Transverse colon (tissue), 4 donors: ENCODE results near the gene APOE. TPM values are rescaled to one million over a fixed set of nuclear protein-coding genes. Genes with fewer than 3 reads are reported as not detected.

Source experiments
- DNase-seq: peaks from one replicate; pipeline ENCODE4 v3.0.0-alpha.2; 2019
- H3K27ac ChIP-seq, 4 donors: fragments of 200-600 bp; sonication (generic); 2 replicates each; pipeline ENCODE4 v1.5.1; 2016 to 2018; ENCODE audit warnings: inconsistent platforms in 4 of 4
- H3K27me3 ChIP-seq: fragments of 200-600 bp; sonication (generic); 2 replicates; pipeline ENCODE4 v1.5.1; 2017; ENCODE audit warnings: inconsistent platforms
- H3K36me3 ChIP-seq, 4 donors: fragments of 200-600 bp; sonication (generic); 2 replicates each; pipeline ENCODE4 v1.5.1; 2017 to 2019; ENCODE audit warnings: inconsistent platforms in 4 of 4
- H3K4me1 ChIP-seq, 4 donors: fragments of 200-600 bp; sonication (generic); 2 replicates each; pipeline ENCODE4 v1.5.1; 2017 to 2020; ENCODE audit warnings: inconsistent platforms in 4 of 4
- H3K4me3 ChIP-seq, 4 donors: fragments of 200-600 bp; sonication (generic); 1 replicate in 1 of 4; 2 replicates in 3 of 4; pipeline versions ENCODE4 v1.5.1 to v1.6.1; 2017 to 2019; ENCODE audit warnings: inconsistent platforms in 4 of 4
- H3K9me3 ChIP-seq, 2 donors: fragments of 200-600 bp; sonication (generic); 2 replicates each; pipeline ENCODE4 v1.5.1; 2017 to 2019; ENCODE audit warnings: inconsistent platforms in 2 of 2
- EP300 ChIP-seq: sonication (generic); formaldehyde crosslinking; IDR thresholded peaks from one replicate; pipeline ENCODE4 v1.6.1; 2017; ENCODE audit warnings: antibody characterized with exemption, low read depth
- POLR2A ChIP-seq: fragments of 450-650 bp; IDR thresholded peaks from one replicate; pipeline ENCODE4 v1.6.1; 2016; ENCODE audit warnings: antibody characterized with exemption, mild to moderate bottlenecking, moderate library complexity
- POLR2AphosphoS5 ChIP-seq, 3 donors: sonication (generic); formaldehyde crosslinking; IDR thresholded peaks; one replicate each; pipeline ENCODE4 v1.6.1; 2016; ENCODE audit warnings: antibody characterized with exemption in 3 of 3
- WGBS, 2 donors: methylation state at CpG; one replicate each; pipeline ENCODE4 v1.1.5; 2018; ENCODE audit warnings: low coverage in 1 of 2; 5-methylcytosine and 5-hydroxymethylcytosine counted together
- in situ Hi-C, 4 donors: fragments of 200-750 bp; cut with MboI; loops; one replicate each; pipeline versions ENCODE4 v1.15.0 to v1.15.1; 2017; ENCODE audit warnings: low sequenced_read_pairs in 3 of 4, low pct_ligation_motif_present in 1 of 4, low pct_unique_long_range_greater_than_20kb in 1 of 4
- intact Hi-C: fragments of 100-400 bp; cut with DNase I; formaldehyde crosslinking; loops from one replicate; pipeline ENCODE4 v1.15.1; 2023; ENCODE audit warnings: low total_unique reads
- total RNA-seq, 4 donors: library from RNA; depleted of rRNA; stranded (reverse); fragments of >200 nt; gene quantifications; one replicate each; pipeline ENCODE4 v1.1.0, GENCODE V29; 2016
- TF ChIP-seq, protein P1 (sequence below), 5 experiments: fragments of 200-600 bp in 3 of 5; fragments of 450-650 bp in 2 of 5; sonication (generic) in 3 of 5; IDR thresholded peaks; 1 replicate in 2 of 5; 2 replicates in 3 of 5; pipeline ENCODE4 v1.5.1; 2016 to 2017; ENCODE audit warnings: antibody characterized with exemption in 5 of 5, inconsistent platforms in 3 of 5, mild to moderate bottlenecking in 2 of 5, moderate library complexity in 1 of 5

Gene APOE
- total RNA-seq, 4 donors from 2014 or later, result 72.2 to 214 (median 132) TPM

DNA sequence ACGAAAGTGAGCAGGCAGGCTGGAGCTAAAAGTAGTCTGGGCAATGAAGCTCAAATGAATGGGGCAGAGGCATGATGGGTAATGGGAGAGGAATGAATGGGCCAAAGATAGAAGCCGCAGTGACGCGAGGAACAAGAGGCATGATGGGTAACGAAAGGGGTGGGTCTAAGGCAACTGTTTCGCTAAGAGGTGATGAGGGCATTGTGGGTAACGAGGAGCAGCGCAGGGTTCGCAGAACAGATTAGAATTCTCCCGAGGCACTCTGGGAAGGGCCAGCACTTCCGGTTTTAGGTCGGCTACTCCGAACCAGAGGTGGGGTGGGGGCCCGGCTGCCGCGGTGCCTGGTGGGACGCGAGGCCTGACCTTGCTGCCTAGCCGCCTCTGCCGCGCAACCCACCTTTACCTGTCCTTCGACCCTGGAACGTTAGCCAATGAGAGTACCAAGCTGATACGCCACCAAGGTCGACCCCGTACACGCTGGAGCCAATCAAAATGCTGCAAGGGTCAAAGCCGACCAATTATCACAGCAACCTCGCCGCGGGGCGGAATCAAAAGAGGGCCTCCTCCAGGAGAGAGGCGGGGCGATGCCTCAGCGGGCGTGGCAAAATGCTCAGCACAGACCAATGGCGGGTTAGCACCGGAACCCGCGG, 15.1 kb upstream of the APOE start:
- Histone ChIP-seq H3K27ac (peak overlapping the region; percentile 90 to 92 (median 91)), H3K4me3 (peak overlapping the region; percentile 26 to 68 (median 43)), H3K4me1 (peaks cover 16 to 21% (median 19%) of the 10 kb centered on the region in 4 donors), H3K36me3 (peaks cover 0 to 14% (median 3%) of the 10 kb centered on the region in 4 donors), H3K9me3 (no peaks in the 10 kb centered on the region), H3K27me3 (no peaks in the 10 kb centered on the region)
- DNase-seq, result no peak
- in situ Hi-C loops, result no loop called here
- intact Hi-C loops, result no loop called here
- TF ChIP-seq POLR2AphosphoS5 (IDR thresholded peaks at IDR 0.05) (peak; percentile 51 to 73 (median 57)), POLR2A (peak; percentile 57)
- TF ChIP-seq, protein P1, sequence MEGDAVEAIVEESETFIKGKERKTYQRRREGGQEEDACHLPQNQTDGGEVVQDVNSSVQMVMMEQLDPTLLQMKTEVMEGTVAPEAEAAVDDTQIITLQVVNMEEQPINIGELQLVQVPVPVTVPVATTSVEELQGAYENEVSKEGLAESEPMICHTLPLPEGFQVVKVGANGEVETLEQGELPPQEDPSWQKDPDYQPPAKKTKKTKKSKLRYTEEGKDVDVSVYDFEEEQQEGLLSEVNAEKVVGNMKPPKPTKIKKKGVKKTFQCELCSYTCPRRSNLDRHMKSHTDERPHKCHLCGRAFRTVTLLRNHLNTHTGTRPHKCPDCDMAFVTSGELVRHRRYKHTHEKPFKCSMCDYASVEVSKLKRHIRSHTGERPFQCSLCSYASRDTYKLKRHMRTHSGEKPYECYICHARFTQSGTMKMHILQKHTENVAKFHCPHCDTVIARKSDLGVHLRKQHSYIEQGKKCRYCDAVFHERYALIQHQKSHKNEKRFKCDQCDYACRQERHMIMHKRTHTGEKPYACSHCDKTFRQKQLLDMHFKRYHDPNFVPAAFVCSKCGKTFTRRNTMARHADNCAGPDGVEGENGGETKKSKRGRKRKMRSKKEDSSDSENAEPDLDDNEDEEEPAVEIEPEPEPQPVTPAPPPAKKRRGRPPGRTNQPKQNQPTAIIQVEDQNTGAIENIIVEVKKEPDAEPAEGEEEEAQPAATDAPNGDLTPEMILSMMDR (IDR thresholded peaks at IDR 0.05), result no peak
- WGBS, 2 donors, result 0 to 2% methylated on average over 10 to 37 of the region's 40 CpGs

DNA sequence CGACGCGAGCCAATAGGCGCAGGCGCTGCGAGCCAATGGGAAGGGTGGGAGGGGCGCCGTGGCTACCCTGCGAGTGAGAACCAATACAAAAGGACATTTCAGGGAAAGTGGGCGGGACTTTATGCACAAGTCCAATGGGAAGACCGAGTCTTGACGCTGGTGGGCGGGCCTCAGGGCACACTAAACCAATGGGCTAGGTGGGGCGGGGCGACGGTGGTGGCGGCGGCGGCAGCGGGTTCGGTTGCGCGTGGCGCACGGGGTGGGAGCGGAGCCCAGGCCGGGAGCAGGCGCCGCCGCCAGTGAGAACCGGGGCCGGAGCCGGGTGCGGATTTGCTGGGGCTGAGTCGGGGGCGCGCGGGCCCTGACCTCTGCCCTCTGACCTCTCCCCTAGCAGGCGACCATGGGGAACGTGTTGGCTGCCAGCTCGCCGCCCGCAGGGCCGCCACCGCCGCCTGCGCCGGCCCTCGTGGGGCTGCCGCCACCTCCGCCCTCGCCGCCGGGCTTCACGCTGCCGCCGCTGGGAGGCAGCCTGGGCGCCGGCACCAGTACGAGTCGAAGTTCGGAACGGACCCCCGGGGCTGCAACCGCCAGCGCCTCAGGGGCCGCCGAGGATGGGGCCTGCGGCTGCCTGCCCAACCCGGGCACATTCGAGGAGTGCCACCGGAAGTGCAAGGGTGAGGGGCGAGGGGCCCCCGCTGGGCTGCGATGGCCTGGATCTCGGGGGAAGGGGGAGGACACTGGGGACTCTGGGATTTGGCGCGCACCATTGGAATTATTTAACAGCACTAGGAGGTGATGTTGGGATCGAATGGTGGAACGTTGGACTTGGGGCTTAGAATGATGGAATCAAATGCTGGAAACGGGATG, 14.3 kb upstream of the APOE start, which contains the start of gene TOMM40:
Gene TOMM40 (plus strand): TSS at position 239 of the 867 bp plus-strand sequence. CDS start 162 bp downstream, at position 401.
- Histone ChIP-seq H3K4me1 (peaks cover 16 to 21% (median 19%) of the 10 kb centered on the region in 4 donors), H3K9me3 (no peaks in the 10 kb centered on the region), H3K4me3 (peak within 1 kb of the TSS; percentile 90 to 99 (median 96)), H3K27ac (peak within 1 kb of the TSS; percentile 90 to 94 (median 92)), H3K36me3 (peaks cover 0 to 22% (median 5%) of the 10 kb centered on the region in 4 donors), H3K27me3 (no peaks in the 10 kb centered on the region)
- DNase-seq, result peak; percentile 100
- intact Hi-C loops (no loop called here), in situ Hi-C loops (no loop called here)
- TF ChIP-seq, protein P1 (IDR thresholded peaks at IDR 0.05), result no peak
- TF ChIP-seq POLR2A (peak; percentile 44), POLR2AphosphoS5 (IDR thresholded peaks at IDR 0.05) (peak; percentile 5 to 74 (median 71)), EP300 (no peak)
- WGBS, 2 donors, result 1% methylated on average over 66 of the region's 81 CpGs; no CpG with 5 or more reads in 1 of the 2 donors

DNA sequence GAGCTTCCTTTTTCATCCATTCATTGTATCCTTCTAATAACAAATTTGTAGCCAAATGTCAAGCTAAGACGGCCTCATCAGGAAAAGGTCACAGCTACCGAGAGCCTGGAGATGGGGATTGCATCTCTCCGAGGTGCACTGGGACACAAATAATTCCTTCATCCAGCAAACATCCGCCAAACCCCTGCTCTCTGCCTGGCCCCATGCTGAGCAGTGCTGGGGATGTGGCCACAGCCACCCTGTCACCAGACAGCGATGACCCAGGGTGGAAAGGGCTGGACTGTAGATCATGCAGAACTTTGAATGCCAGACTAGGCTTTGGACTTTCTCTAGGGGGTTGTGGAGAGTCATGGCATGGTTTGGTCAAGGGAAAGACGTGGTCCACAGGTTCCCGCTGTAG, 12.7 kb upstream of the APOE start:
- H3K36me3 ChIP-seq, result peaks cover 0 to 30% (median 7%) of the 10 kb centered on the region in 4 donors
- in situ Hi-C loops, result no loop called here

More for the DNA sequence above, 12.7 kb upstream of the APOE start:
- intact Hi-C loops, result no loop called here
- Histone ChIP-seq H3K27ac (no peak overlapping the region), H3K4me1 (peaks cover 16 to 21% (median 19%) of the 10 kb centered on the region in 4 donors), H3K9me3 (no peaks in the 10 kb centered on the region), H3K27me3 (no peaks in the 10 kb centered on the region), H3K4me3 (no peak overlapping the region)
- 91% methylated on average over 7 of the region's 7 CpGs; no CpG with 5 or more reads in 1 of the 2 donors for WGBS, 2 donors
- TF ChIP-seq POLR2AphosphoS5 (IDR thresholded peaks at IDR 0.05) (no peak), POLR2A (no peak), EP300 (no peak)
- TF ChIP-seq, protein P1 (IDR thresholded peaks at IDR 0.05), result no peak
- DNase-seq, result no peak
